Endometrium (tissue), 2 donors: ENCODE measurements around the gene ZFYVE9.

Source experiments
- FAIRE-seq: peaks from 2 replicates; lab custom pipeline; 2012; peaks lifted over from hg19 to GRCh38; lab: Jason Lieb, UNC
- donor health status: control.
- donor health status: control.

ZFYVE9 gene

DNA sequence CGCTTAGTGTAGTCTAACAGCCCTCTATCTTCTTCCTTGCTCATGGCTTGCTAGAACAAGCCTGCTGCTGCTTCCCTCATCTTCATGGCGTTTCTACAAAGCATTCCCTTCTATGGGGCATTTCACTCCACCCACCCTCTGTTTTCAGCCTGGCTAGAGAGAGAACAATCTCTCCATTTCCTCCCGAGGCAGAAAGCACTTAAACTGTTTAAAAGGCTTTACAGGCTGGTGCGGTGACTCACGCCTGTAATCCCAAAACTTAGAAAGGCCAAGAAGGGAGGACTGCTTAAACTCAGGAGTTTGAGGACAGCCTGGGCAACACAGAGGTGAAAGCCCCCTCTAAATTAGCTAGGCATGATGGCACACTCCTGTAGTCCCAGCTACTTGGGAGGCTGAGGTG, 244.6 kb downstream of the ZFYVE9 start:
- FAIRE-seq: no peak

DNA sequence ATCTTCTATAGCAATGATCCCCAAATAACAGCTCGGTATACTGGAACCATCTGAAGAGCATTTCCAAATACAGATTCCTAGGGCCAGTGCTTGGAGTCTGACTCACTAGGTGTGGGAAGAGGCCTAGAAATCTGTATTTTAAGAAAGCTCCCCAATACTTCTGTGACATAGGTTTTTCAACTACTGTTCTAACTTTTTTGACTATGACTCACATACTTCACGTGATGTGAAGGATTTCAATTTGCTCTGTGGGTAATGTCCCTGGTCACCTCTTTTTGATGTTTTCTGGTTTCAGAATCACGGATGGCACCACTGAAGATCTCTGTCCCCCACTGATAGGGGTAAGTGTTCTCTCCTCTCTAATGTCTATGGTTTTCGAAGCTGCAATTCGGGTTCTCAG, 251.3 kb downstream of the ZFYVE9 start:
- FAIRE-seq: no peak
